Left lung (tissue), 10 donors: ENCODE results near the gene B3GALT2. TPM values are rescaled to one million over a fixed set of nuclear protein-coding genes. Genes with fewer than 3 reads are reported as not detected.
A peak's percentile ranks its signal among the peaks of the same experiment; 100 is the strongest.

ENCODE experiments used
- ATAC-seq: fragments of 200-7000 bp; cut with Tn5 transposase; one replicate; pipeline ENCODE4 v1.9.1; 2020; ENCODE audit warnings: moderate library complexity
- DNase-seq, 4 donors: peaks; one replicate each; pipeline ENCODE4 v3.0.0-alpha.2; 2013 to 2020
- H3K27ac ChIP-seq, 2 donors: fragments of 200-600 bp; sonication (generic) in 1 of 2; one replicate each; pipeline versions ENCODE4 v1.5.0 to v1.8.0; 2020 to 2021
- H3K27me3 ChIP-seq, 2 donors: fragments of 200-600 bp; sonication (generic) in 1 of 2; one replicate each; pipeline versions ENCODE4 v1.5.0 to v1.8.0; 2020 to 2021
- H3K36me3 ChIP-seq, 2 donors: fragments of 200-600 bp; sonication (generic) in 1 of 2; one replicate each; pipeline versions ENCODE4 v1.5.0 to v1.8.0; 2020 to 2021
- H3K4me1 ChIP-seq, 2 donors: fragments of 200-600 bp; one replicate each; pipeline ENCODE4 v1.8.0; 2021
- H3K4me3 ChIP-seq, 2 donors: fragments of 200-600 bp; sonication (generic) in 1 of 2; one replicate each; pipeline versions ENCODE4 v1.5.0 to v1.8.0; 2020 to 2021; ENCODE audit warnings: mild to moderate bottlenecking in 1 of 2
- H3K9me3 ChIP-seq, 2 donors: fragments of 200-600 bp; sonication (generic) in 1 of 2; one replicate each; pipeline versions ENCODE4 v1.5.0 to v1.8.0; 2020 to 2021
- CTCF ChIP-seq, 2 donors: fragments of 200-600 bp; sonication (generic) in 1 of 2; IDR thresholded peaks; one replicate each; pipeline versions ENCODE4 v1.5.0 to v1.8.0; 2021; ENCODE audit warnings: antibody characterized with exemption in 2 of 2
- intact Hi-C, 2 donors: fragments of 100-400 bp; cut with DNase I; formaldehyde crosslinking; loops; one replicate each; pipeline versions ENCODE4 v1.11.2 to v1.14.2; 2022
- polyA plus RNA-seq, 6 donors: library from polyadenylated mRNA; unstranded; fragments of 120-200 nt; gene quantifications; one replicate each; pipeline ENCODE4 v1.2.1, GENCODE V29; 2013; ENCODE audit not compliant: insufficient read length in 6 of 6
- total RNA-seq, 2 donors: library from RNA; stranded (reverse); fragmentation: NEBNext Ultra II Directional; extraction: Animal tissue kit (Norgen Biotek cat#: 25700); gene quantifications; one replicate each; pipeline ENCODE4 v1.2.1, GENCODE V29; 2021
- donor health status: DM: no; HTN: yes; CAD: no.
- donor health status: DM: no; HTN: no; CAD: no.

Gene B3GALT2
- total and polyA plus RNA-seq, 8 donors, result 1.9 to 26.5 (median 18.6) TPM

DNA sequence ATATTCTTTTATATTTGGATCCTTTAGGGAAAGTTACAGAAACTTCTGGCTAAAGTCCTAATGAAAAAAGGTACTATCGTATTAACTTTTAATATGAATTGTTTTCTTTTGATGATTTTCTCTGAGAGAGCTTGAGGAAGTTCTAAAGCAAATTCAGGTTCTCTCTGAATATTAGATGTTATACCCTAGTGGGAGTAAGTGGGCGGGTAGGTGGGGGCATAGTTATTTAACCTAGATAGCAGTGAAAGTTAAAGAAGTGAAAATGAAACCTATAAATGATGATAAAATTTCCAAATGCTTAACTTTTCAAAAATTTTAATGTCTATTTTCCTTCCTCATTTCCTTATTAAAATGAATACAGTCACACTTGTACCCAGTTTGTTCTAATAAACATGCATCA is 26.2 kb upstream of the B3GALT2 start:
- Histone ChIP-seq H3K27ac (no peak overlapping the region), H3K9me3 (peaks cover 0 to under 1% of the 10 kb centered on the region in 2 donors), H3K4me3 (no peak overlapping the region), H3K4me1 (peaks cover 0 to 11% of the 10 kb centered on the region in 2 donors), H3K36me3 (peaks cover 0 to 50% of the 10 kb centered on the region in 2 donors), H3K27me3 (no peaks in the 10 kb centered on the region)
- no peak for DNase-seq
- no peak for TF ChIP-seq CTCF (IDR thresholded peaks at IDR 0.05)
- no peak for ATAC-seq
- intact Hi-C loops, result no loop called here

DNA sequence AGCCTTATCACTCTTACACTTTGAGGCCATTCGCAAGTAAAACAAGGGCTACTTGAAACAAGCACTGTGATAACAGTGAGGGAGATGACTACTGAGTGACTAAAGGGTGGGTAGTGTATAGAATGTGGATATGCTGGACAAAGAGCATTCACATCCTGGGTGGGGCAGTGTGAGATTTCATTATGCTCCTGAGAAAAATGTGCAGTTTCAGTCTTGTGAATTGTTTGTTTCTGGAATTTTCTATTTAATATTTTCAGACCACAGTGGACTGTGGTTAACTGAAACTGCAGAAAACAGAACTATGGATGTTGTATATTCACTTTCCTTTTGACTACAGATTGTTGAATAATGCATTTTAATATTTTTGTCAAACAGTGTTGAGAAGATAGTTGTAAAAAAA is 25.1 kb upstream of the B3GALT2 start:
- Histone ChIP-seq H3K27ac (no peak overlapping the region), H3K4me3 (no peak overlapping the region), H3K9me3 (peaks cover 0 to 10% of the 10 kb centered on the region in 2 donors), H3K4me1 (peaks cover 0 to 11% of the 10 kb centered on the region in 2 donors), H3K36me3 (peaks cover 0 to 56% of the 10 kb centered on the region in 2 donors), H3K27me3 (no peaks in the 10 kb centered on the region)
- no peak for DNase-seq
- intact Hi-C loops, result no loop called here
- TF ChIP-seq CTCF (IDR thresholded peaks at IDR 0.05), result no peak
- ATAC-seq, result peak; percentile 79

GRCh38 chr1:193210996-193211395 is 24.6 kb upstream of the B3GALT2 start:
- no peak overlapping the region for H3K4me3 ChIP-seq
- no peak overlapping the region for H3K27ac ChIP-seq
- DNase-seq (no peak), ATAC-seq (no peak)
- no peaks in the 10 kb centered on the region for H3K27me3 ChIP-seq
- H3K9me3 ChIP-seq, result peaks cover 0 to 16% of the 10 kb centered on the region in 2 donors
- peaks cover 0 to 57% of the 10 kb centered on the region in 2 donors for H3K36me3 ChIP-seq
- H3K4me1 ChIP-seq, result peaks cover 0 to 11% of the 10 kb centered on the region in 2 donors
- no peak for TF ChIP-seq CTCF (IDR thresholded peaks at IDR 0.05)
- intact Hi-C loops, result no loop called here

DNA sequence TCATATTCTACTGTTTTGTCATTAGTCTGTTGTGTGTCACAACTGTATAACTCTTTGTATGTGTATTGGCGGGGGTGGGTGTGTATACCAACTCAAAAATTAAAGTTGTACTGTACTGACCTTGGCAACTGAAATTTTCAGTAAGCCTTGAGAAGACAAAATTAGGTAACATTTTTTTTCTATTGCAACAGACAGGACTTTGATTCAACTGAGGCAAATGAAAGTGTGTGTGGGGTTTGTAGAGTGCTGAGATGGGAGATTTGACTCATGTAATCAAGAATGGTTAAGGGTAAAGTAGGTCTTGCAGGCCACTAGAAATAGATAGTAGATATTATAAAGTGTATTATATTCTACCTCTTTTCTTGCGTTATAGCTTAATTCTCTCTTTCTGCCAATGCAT is 14.6 kb upstream of the B3GALT2 start:
- Histone ChIP-seq H3K4me3 (no peak overlapping the region), H3K27me3 (no peaks in the 10 kb centered on the region), H3K36me3 (peaks cover 0 to 14% of the 10 kb centered on the region in 2 donors), H3K27ac (no peak overlapping the region), H3K9me3 (peaks cover 0 to 2% of the 10 kb centered on the region in 2 donors), H3K4me1 (no peaks in the 10 kb centered on the region)
- no peak for TF ChIP-seq CTCF (IDR thresholded peaks at IDR 0.05)
- ATAC-seq (no peak), DNase-seq (no peak)
- intact Hi-C loops, result no loop called here

DNA sequence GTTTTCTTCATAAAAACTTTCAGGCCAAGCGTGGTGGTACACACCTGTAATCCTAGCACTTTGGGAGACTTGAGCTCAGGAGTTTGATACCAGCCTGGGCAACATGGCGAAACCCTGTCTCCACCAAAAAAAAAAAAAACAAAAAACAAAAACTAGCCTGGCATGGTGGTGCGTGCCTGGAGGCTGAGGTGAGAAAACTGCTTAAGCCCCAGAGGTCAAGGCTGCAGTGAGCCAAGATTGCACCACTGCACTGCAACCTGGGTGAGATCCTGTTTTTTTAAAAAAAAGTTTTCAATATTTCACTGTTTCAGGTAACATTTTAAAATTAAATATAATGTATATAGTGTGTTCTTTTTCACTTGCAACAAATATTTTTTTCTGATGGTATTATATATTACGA is 13.5 kb upstream of the B3GALT2 start:
- H3K27me3 ChIP-seq, result no peaks in the 10 kb centered on the region
- DNase-seq (no peak), ATAC-seq (no peak)
- H3K27ac ChIP-seq, result no peak overlapping the region
- H3K4me1 ChIP-seq, result no peaks in the 10 kb centered on the region
- intact Hi-C loops, result no loop called here
- no peak overlapping the region for H3K4me3 ChIP-seq
- H3K36me3 ChIP-seq, result peaks cover 0 to 4% of the 10 kb centered on the region in 2 donors
- H3K9me3 ChIP-seq, result no peaks in the 10 kb centered on the region
- TF ChIP-seq CTCF (IDR thresholded peaks at IDR 0.05), result no peak
